Upper lobe of right lung (tissue), 1 donor: ENCODE measurements around the gene PRR20G. TPM values are rescaled to one million over a fixed set of nuclear protein-coding genes. Genes with fewer than 3 reads are reported as not detected.
A peak's percentile ranks its signal among the peaks of the same experiment; 100 is the strongest.

Experiments used
- ATAC-seq: fragments of 200-7000 bp; cut with Tn5 transposase; one replicate; pipeline ENCODE4 v1.9.1; 2020; ENCODE audit warnings: mild to moderate bottlenecking, moderate library complexity
- DNase-seq: peaks from one replicate; pipeline ENCODE4 v3.0.0-alpha.2; 2020
- H3K27ac ChIP-seq: fragments of 200-600 bp; one replicate; pipeline ENCODE4 v1.8.0; 2022
- H3K27me3 ChIP-seq: fragments of 200-600 bp; one replicate; pipeline ENCODE4 v1.8.0; 2022; ENCODE audit warnings: mild to moderate bottlenecking
- H3K36me3 ChIP-seq: fragments of 200-600 bp; one replicate; pipeline ENCODE4 v1.8.0; 2022
- H3K4me1 ChIP-seq: fragments of 200-600 bp; one replicate; pipeline ENCODE4 v1.8.0; 2022
- H3K4me3 ChIP-seq: fragments of 200-600 bp; one replicate; pipeline ENCODE4 v1.8.0; 2022; ENCODE audit warnings: mild to moderate bottlenecking
- H3K9me3 ChIP-seq: fragments of 200-600 bp; one replicate; pipeline ENCODE4 v1.8.0; 2022
- intact Hi-C: fragments of 100-400 bp; cut with DNase I; formaldehyde crosslinking; loops from one replicate; pipeline ENCODE4 v1.11.0; 2022
- total RNA-seq: library from RNA; stranded (reverse); fragmentation: NEBNext Ultra II Directional; extraction: Animal tissue kit (Norgen Biotek cat#: 25700); gene quantifications from one replicate; pipeline ENCODE4 v1.2.1, GENCODE V29; 2021
- TF ChIP-seq, protein P1 (sequence below): fragments of 200-600 bp; IDR thresholded peaks from one replicate; pipeline ENCODE4 v1.8.0; 2022; ENCODE audit warnings: antibody characterized with exemption
- donor health status: DM: no; HTN: yes; CAD: no; lungs with severe emphysema.

Gene PRR20G
- total RNA-seq, 1 donor from 2014 or later = not detected

DNA sequence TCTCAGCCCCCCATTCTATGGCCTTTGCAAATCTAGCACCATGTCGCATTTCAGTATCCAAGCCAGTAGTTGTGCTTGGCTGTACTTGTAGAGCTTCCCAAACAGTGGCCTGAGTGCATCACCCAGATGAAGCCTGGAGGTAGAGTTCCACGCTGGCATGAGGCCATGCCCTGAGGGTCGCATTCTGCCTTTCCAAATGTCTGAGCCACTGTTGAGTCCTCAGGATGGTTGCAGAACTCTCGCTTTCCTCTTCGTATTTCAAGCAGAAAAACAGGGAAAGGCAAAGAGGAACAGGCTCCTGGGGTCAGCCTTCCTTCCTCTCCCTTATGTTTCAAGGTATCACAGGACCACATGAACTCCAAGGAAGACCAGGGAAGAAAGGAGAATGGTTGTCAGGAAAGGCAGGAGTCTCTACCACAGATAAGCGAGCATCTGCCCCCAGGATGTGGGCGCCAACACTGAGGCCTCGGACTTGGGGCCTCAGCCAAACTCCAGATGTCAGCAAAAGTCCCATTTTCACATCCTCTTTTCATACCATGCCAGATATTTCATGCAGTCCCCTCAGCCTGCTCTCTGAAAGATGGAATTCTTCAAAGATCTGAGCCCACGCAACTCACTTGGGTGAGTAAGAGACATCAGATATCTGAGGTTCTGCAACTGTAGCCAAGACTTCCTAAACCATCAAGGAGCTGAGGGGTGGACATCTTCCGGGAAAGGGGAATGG is 19.4 kb upstream of the PRR20G start:
- no peak overlapping the region for H3K4me3 ChIP-seq
- ATAC-seq (peak; percentile 8), DNase-seq (no peak)
- no peaks in the 10 kb centered on the region for H3K36me3 ChIP-seq
- TF ChIP-seq, protein P1, sequence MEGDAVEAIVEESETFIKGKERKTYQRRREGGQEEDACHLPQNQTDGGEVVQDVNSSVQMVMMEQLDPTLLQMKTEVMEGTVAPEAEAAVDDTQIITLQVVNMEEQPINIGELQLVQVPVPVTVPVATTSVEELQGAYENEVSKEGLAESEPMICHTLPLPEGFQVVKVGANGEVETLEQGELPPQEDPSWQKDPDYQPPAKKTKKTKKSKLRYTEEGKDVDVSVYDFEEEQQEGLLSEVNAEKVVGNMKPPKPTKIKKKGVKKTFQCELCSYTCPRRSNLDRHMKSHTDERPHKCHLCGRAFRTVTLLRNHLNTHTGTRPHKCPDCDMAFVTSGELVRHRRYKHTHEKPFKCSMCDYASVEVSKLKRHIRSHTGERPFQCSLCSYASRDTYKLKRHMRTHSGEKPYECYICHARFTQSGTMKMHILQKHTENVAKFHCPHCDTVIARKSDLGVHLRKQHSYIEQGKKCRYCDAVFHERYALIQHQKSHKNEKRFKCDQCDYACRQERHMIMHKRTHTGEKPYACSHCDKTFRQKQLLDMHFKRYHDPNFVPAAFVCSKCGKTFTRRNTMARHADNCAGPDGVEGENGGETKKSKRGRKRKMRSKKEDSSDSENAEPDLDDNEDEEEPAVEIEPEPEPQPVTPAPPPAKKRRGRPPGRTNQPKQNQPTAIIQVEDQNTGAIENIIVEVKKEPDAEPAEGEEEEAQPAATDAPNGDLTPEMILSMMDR = no peak
- H3K9me3 ChIP-seq = no peaks in the 10 kb centered on the region
- no peaks in the 10 kb centered on the region for H3K27me3 ChIP-seq
- intact Hi-C loops = no loop called here
- H3K27ac ChIP-seq = no peak overlapping the region
- H3K4me1 ChIP-seq = no peaks in the 10 kb centered on the region

DNA sequence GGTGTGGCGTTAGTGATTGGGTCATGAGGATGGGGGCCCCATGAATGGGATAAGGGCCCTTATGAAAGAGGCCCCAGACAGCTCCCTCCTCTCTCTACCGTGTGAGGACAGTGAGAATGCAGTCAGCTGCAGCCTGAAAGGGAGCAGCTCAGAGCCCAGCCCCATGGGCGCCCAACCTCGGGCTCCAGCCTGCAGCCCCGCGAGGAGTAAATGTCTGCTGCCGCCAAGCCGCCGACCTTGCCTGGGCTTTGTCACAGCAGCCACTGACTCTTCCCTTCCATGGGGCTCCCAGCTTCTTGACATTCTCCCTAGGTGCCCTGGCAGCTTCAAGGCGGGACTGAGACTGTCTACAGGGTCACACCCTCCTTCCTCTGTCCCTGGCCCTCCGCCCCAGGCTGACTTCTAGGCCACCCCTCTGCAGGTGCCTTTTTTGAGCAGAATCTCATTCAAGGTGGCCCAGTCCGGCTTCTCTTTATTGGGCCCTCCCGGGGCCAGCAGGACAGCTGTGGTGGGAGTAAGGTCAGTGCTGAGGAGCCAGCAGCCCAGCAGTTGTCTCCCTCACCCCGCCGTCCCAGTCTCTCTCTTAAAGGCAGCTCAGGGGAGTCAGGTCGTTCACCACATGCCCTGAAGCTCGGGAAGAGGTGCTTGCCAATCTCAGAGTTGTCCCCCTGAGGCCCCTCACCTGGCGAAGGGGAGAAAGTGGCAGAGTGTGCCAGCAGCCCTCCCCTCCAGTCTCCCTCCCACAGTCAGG is 18.7 kb upstream of the PRR20G start:
- Histone ChIP-seq H3K36me3 (no peaks in the 10 kb centered on the region), H3K4me3 (no peak overlapping the region), H3K27me3 (no peaks in the 10 kb centered on the region), H3K4me1 (no peaks in the 10 kb centered on the region), H3K27ac (no peak overlapping the region), H3K9me3 (no peaks in the 10 kb centered on the region)
- intact Hi-C loops = no loop called here
- ATAC-seq (no peak), DNase-seq (no peak)
- TF ChIP-seq, protein P1 = no peak

DNA sequence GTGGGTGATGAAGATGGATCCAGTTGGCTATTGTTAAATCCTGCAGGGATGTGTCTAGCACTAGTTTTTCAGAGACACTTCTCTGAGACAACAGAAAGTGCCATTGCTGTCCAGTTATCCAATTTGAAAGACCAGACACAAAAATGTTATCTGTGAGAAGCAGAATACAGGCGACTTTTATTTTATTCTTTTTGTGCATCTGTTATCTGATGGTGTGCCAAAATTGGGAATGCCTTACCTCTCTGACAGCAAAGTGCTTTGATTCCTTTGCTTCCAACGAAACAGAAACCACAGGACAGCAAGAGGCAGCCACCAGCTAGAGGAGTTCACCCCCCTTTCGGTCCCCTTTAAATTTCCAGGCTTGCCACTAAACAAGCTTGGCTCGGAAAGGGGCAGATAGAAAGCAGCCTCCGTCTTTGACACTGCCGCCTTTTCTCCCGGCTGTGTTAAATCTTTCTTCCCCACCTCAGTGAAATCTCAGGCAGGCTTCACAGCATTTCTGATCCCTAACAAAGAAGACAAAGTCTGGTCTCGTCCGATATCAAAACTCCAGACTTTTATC is 17.7 kb upstream of the PRR20G start:
- ATAC-seq (no peak), DNase-seq (no peak)
- Histone ChIP-seq H3K9me3 (no peaks in the 10 kb centered on the region), H3K27me3 (no peaks in the 10 kb centered on the region), H3K36me3 (no peaks in the 10 kb centered on the region), H3K27ac (no peak overlapping the region), H3K4me3 (no peak overlapping the region), H3K4me1 (no peaks in the 10 kb centered on the region)
- TF ChIP-seq, protein P1 = no peak
- intact Hi-C loops = no loop called here

DNA sequence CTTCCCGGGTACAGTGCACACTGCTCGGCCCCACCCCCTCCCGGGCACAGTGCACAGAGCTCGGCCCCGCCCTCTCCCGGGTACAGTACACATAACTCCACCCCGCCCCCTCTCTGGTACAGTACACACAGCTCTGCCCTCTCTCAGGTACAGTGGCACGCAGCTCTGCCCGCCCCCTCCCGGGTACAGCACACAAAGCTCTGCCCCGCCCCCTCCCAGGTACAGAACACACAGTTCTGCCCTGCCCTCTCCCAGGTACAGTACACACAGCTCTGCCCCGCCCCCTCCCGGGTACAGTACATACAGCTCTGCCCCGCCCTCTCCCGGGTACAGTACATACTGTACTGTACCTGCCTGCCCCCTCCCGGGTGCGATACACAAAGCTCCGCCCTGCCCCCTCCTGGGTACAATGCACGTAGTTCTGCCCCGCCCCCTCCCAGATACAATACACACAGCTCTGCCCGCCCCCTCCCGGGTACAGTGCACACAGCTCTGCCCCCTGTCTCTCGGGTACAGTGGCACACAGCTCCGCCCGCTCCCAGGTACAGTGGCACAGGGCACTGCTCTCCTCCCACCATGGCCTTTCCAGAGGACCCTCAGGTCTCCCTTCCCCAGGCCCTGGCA is 16.4 kb upstream of the PRR20G start:
- no peak overlapping the region for H3K4me3 ChIP-seq
- intact Hi-C loops = no loop called here
- H3K4me1 ChIP-seq = no peaks in the 10 kb centered on the region
- TF ChIP-seq, protein P1 = no peak
- H3K9me3 ChIP-seq = no peaks in the 10 kb centered on the region
- no peaks in the 10 kb centered on the region for H3K27me3 ChIP-seq
- no peaks in the 10 kb centered on the region for H3K36me3 ChIP-seq
- H3K27ac ChIP-seq = no peak overlapping the region
- ATAC-seq = peak; percentile 96
- peak; percentile 91 for DNase-seq

DNA sequence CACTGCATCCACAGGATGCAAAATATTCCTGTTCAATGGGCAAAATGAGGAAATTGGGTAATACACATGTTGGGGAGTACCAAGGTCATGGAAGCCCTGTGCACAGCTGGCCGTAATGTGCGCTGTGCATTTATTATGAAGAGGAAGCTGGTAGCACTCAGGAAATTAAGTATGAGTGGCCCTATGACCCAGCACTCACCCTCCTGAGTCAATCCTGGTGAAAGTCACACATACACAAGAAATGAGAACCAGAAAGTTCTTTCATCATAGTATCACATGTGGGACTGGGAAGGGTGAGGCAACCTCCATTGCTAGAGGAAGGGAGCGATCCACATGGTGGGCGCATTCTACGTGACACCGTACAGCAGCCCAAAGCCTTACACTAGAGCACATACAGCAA is 11.4 kb upstream of the PRR20G start:
- Histone ChIP-seq H3K27me3 (no peaks in the 10 kb centered on the region), H3K4me1 (no peaks in the 10 kb centered on the region), H3K4me3 (no peak overlapping the region), H3K9me3 (no peaks in the 10 kb centered on the region), H3K36me3 (no peaks in the 10 kb centered on the region), H3K27ac (no peak overlapping the region)
- peak; percentile 75 for ATAC-seq
- TF ChIP-seq, protein P1 = no peak
- intact Hi-C loops = no loop called here
- DNase-seq = no peak
